Nephron (organoid): ENCODE results near the gene AOC3.
A peak's percentile ranks its signal among the peaks of the same experiment; 100 is the strongest.
"Not testable (repeated sequence)": the region's sequence is repeated elsewhere in the genome, so short reads cannot be mapped to it uniquely, and the experiment has no call there.

Experiments
- H3K27ac Mint-ChIP-seq, 3 experiments: 2 replicates each; pipeline ENCODE4 v1.8.0; 2020; ENCODE audit warnings: mixed read lengths in 3 of 3, mild to moderate bottlenecking in 2 of 3, moderate library complexity in 1 of 3
- H3K27me3 Mint-ChIP-seq: 2 replicates; pipeline ENCODE4 v1.8.0; 2021; ENCODE audit warnings: low read depth, mild to moderate bottlenecking, moderate library complexity, mixed read lengths
- H3K36me3 Mint-ChIP-seq: 2 replicates; pipeline ENCODE4 v1.8.0; 2020; ENCODE audit warnings: low read depth, mixed read lengths
- H3K4me1 Mint-ChIP-seq: 2 replicates; pipeline ENCODE4 v1.8.0; 2020; ENCODE audit warnings: mixed read lengths
- H3K4me3 Mint-ChIP-seq, 3 experiments: 2 replicates each; pipeline ENCODE4 v1.8.0; 2020; ENCODE audit warnings: mild to moderate bottlenecking in 3 of 3, mixed read lengths in 3 of 3, moderate library complexity in 2 of 3
- H3K9me3 Mint-ChIP-seq: 2 replicates; pipeline ENCODE4 v1.8.0; 2020; ENCODE audit warnings: mixed read lengths
- CTCF ChIP-seq, 3 experiments: fragments of 200-600 bp; sonication (generic); IDR thresholded peaks; one replicate each; pipeline ENCODE4 v1.5.0; 2021; ENCODE audit warnings: antibody characterized with exemption in 3 of 3; ENCODE audit not compliant: unreplicated experiment in 3 of 3

Gene AOC3

GRCh38 chr17:42845918-42846593 lies 4.9 kb upstream of the AOC3 start:
- H3K27ac Mint-ChIP-seq, result no peak overlapping the region
- peaks cover 12% of the 10 kb centered on the region for H3K4me1 Mint-ChIP-seq
- H3K27me3 Mint-ChIP-seq, result no peaks in the 10 kb centered on the region
- no peak for TF ChIP-seq CTCF (IDR thresholded peaks at IDR 0.05; ENCODE audit: unreplicated experiment in 3 of 3)
- H3K4me3 Mint-ChIP-seq, result no peak overlapping the region
- peaks cover 22% of the 10 kb centered on the region for H3K36me3 Mint-ChIP-seq
- H3K9me3 Mint-ChIP-seq, result no peaks in the 10 kb centered on the region

- Mint-ChIP-seq H3K27me3 (no peaks in the 10 kb centered on the region), H3K36me3 (peaks cover 20% of the 10 kb centered on the region), H3K9me3 (no peaks in the 10 kb centered on the region), H3K4me3 (no peak overlapping the region), H3K27ac (no peak overlapping the region), H3K4me1 (peaks cover 14% of the 10 kb centered on the region)
- no peak for TF ChIP-seq CTCF (IDR thresholded peaks at IDR 0.05; ENCODE audit: unreplicated experiment in 3 of 3)
Observed at GRCh38 chr17:42846594-42847280, 4.3 kb upstream of the AOC3 start.

DNA sequence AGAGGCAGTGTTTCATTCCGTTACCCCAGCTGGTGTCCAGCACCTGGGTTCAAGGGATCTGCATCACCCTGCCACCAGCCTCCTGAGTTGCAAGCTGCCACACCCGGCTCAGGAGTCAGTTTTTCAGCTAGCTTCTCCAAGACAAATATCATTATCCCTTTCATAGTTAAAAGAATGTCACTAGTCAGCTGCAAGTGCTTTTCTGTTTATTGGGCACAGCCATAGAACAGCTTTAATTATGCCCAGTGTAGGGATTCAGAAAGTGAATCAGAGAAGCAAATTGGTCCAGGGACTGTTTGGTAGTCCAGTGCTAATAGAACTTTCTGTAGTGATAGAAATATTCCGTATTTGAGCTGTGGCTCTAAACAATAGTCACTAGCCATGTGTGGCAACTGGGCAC lies 2.9 kb upstream of the AOC3 start:
- TF ChIP-seq CTCF (IDR thresholded peaks at IDR 0.05; ENCODE audit: unreplicated experiment in 3 of 3), result no peak
- H3K36me3 Mint-ChIP-seq, result peaks cover 8% of the 10 kb centered on the region
- H3K27ac Mint-ChIP-seq, result no peak overlapping the region
- no peaks in the 10 kb centered on the region for H3K27me3 Mint-ChIP-seq
- H3K4me3 Mint-ChIP-seq, result no peak overlapping the region
- no peaks in the 10 kb centered on the region for H3K9me3 Mint-ChIP-seq
- peaks cover 22% of the 10 kb centered on the region for H3K4me1 Mint-ChIP-seq

DNA sequence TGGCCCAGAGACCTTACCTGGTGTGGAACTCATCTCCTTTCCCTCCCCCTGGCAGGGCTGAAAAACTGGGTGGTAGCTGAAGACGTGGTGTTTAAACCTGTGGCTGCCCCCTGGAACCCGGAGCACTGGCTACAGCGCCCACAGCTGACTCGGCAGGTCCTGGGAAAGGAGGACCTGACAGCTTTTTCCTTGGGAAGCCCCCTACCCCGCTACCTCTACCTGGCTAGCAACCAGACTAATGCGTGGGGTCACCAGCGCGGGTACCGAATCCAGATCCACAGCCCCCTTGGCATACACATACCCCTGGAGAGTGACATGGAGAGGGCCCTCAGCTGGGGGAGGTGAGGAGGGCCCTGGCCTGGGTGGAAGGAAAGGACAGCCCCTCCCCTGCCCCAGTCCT lies 2.0 kb upstream of the AOC3 start:
- Mint-ChIP-seq H3K9me3 (no peaks in the 10 kb centered on the region), H3K4me1 (peaks cover 29% of the 10 kb centered on the region), H3K4me3 (no peak overlapping the region), H3K36me3 (peaks cover 5% of the 10 kb centered on the region), H3K27ac (no peak overlapping the region), H3K27me3 (no peaks in the 10 kb centered on the region)
- TF ChIP-seq CTCF (IDR thresholded peaks at IDR 0.05; ENCODE audit: unreplicated experiment in 3 of 3), result no peak

DNA sequence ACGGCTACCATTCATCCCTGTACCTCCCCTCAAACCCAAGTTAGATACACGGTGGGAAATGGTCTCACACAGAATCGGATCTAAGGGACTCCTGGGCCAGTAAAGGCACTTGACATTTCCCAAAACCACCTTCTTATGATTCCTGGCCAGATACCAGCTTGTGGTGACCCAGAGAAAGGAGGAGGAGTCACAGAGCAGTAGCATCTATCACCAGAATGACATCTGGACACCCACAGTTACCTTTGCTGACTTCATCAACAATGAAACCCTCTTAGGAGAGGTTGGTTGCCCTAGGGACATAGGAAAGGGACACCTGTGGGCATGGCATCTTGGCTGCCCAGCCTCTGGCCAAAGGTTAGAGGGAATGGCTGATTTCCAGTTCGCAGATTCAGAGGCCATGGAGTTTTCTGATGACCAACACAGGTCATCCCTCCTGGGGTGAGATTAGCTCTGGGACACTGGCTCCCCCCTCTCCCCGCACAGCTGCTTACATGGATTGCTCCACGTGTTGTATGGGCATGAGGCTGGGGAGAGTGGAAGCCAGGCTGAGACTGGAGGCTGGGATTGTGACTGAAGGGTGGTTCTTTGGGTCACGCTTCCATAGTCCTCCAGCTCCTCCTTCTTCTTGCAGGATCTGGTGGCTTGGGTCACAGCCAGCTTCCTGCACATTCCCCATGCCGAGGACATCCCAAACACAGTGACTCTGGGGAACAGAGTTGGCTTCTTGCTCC lies 1.4 kb upstream of the AOC3 start:
- Mint-ChIP-seq H3K4me3 (no peak overlapping the region), H3K4me1 (peaks cover 29% of the 10 kb centered on the region), H3K36me3 (no peaks in the 10 kb centered on the region), H3K27me3 (no peaks in the 10 kb centered on the region), H3K27ac (peak overlapping the region in 1 of 3 experiments; percentile 85), H3K9me3 (no peaks in the 10 kb centered on the region)
- no peak for TF ChIP-seq CTCF (IDR thresholded peaks at IDR 0.05; ENCODE audit: unreplicated experiment in 3 of 3)

GRCh38 chr17:42851371-42852240 lies 607 bp downstream of the AOC3 start:
- Mint-ChIP-seq H3K4me1 (peaks cover 29% of the 10 kb centered on the region), H3K27ac (peak overlapping the region in 1 of 3 experiments; percentile 85)
- H3K9me3 Mint-ChIP-seq, H3K36me3 Mint-ChIP-seq, H3K4me3 Mint-ChIP-seq, H3K27me3 Mint-ChIP-seq: not testable (repeated sequence)
